MM.1S (cell line): ENCODE measurements around the gene CCDC27.

Experiments
- EZH2 ChIP-seq: fragments of 300-600 bp; sonication (generic); optimal IDR thresholded peaks from 2 replicates; pipeline ENCODE3; 2017; ENCODE audit warnings: low read depth, mild to moderate bottlenecking, antibody characterized with exemption, low read length, mixed read lengths
- TF ChIP-seq, protein P1 (sequence below): fragments of 300-600 bp; sonication (generic); IDR thresholded peaks from 2 replicates; pipeline ENCODE4 v1.5.1; 2016; ENCODE audit warnings: antibody characterized with exemption, low read length, mixed read lengths

DNA sequence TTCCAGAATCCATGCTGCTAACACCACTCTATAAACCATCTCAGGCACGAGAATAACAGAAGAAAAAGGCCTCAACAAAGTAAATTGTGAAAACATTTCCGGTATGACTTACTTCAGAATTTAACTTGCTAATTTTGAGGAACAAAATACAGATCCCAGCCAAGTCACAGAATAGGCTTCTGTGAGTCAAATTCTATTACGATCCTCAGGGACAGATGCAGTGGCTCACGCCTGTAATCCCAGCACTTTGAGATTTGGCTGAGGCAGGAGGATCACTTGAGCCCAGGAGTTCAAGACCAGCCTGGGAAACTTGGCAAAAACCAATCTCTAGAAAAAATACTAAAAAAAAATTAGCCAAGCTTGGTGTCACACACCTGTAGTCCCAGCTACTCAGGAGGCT, 8.8 kb upstream of the CCDC27 start:
- TF ChIP-seq, protein P1, sequence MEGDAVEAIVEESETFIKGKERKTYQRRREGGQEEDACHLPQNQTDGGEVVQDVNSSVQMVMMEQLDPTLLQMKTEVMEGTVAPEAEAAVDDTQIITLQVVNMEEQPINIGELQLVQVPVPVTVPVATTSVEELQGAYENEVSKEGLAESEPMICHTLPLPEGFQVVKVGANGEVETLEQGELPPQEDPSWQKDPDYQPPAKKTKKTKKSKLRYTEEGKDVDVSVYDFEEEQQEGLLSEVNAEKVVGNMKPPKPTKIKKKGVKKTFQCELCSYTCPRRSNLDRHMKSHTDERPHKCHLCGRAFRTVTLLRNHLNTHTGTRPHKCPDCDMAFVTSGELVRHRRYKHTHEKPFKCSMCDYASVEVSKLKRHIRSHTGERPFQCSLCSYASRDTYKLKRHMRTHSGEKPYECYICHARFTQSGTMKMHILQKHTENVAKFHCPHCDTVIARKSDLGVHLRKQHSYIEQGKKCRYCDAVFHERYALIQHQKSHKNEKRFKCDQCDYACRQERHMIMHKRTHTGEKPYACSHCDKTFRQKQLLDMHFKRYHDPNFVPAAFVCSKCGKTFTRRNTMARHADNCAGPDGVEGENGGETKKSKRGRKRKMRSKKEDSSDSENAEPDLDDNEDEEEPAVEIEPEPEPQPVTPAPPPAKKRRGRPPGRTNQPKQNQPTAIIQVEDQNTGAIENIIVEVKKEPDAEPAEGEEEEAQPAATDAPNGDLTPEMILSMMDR: no peak
- no peak for TF ChIP-seq EZH2
